ENCODE measurements around the gene CD209.

DNA sequence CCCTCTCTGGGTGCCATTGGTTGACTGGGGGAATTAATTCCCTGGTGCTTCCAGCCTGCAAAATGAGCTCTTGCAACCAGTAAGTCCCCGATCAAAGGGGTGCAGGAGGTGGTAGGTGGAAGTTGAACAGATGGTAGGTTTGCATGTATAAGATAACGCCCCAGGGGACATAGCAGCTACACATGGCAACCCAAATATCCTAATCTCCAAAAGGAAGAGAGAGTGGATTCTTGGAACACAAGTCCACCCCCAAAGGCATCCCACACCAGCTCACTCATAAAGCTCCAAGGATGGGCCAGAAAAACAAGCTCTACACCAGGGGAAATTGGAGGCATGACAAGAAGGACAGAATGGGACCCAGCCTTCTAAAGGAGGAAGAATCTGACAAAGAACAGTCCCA lies 4.8 kb downstream of the CD209 start:
- TF ChIP-seq USF1 (IDR thresholded peaks at IDR 0.05), result no peak
- no peak for TF ChIP-seq REST (IDR thresholded peaks at IDR 0.05; ENCODE audit: low read depth)
- no peak for TF ChIP-seq RAD21 (IDR thresholded peaks at IDR 0.05; ENCODE audit: low read depth)
- no peak for TF ChIP-seq CEBPB (IDR thresholded peaks at IDR 0.05)
- TF ChIP-seq TCF12 (IDR thresholded peaks at IDR 0.05; ENCODE audit: low read depth), result no peak
- TF ChIP-seq NFIC (IDR thresholded peaks at IDR 0.05), result no peak
- TF ChIP-seq FOXM1 (IDR thresholded peaks at IDR 0.05; ENCODE audit: borderline replicate concordance, low read depth), result no peak

All from Ishikawa (cell line).